ENCODE results near the gene GOLGA8B.
"Not testable (repeated sequence)": the region's sequence is repeated elsewhere in the genome, so short reads cannot be mapped to it uniquely, and the experiment has no call there.

Gene GOLGA8B, protein sequence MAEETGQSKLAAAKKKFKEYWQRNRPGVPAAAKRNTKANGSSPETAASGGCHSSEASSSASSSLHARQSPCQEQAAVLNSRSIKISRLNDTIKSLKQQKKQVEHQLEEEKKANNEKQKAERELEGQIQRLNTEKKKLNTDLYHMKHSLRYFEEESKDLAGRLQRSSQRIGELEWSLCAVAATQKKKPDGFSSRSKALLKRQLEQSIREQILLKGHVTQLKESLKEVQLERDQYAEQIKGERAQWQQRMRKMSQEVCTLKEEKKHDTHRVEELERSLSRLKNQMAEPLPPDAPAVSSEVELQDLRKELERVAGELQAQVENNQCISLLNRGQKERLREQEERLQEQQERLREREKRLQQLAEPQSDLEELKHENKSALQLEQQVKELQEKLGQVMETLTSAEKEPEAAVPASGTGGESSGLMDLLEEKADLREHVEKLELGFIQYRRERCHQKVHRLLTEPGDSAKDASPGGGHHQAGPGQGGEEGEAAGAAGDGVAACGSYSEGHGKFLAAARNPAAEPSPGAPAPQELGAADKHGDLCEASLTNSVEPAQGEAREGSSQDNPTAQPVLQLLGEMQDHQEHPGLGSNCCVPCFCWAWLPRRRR

DNA sequence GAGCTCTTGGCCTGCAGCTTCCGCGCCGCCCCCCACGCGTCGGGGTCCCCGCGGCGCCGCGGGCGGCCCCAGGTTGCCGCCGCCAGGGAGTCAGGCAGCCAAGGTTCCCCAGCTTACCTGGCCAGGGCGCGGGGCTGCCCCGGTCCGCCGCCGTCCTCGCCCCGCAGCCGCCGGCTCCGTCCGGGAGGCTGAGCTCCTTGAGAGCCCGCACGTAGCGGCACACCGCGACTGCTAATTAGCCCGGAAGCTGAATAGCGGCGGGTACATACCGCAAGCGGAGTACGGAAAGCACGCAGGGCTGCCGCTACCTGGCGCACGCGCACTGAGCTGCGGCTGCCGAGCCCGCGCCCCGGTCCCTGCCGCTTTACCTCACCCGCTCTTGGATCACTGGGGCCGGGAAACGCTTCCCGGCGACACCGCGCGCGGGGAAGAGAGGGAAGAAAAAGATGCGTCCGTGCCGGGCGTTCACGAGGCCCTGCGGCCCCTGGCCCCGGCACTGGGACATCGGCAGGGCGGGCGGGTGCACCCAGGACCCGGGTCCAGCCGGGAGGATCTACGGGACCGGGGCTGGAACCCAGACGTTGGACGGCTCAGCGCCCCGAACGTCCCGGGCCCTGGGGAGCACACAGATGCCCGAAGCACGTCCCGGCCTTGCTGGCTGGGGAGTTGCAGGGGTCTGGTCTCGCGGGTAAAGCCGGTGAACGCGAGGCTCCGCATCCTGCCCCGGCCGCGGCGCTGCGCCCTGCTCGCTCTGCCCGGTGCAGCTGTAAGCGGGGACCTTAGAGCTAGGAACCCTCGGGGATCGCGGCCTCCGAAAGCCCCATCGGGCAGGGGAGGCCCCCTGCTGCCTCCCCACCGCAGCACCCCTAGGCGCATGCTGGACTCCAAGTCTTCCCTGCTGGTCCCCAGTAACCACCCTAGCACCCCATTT is at the start of gene GOLGA8B:
Gene GOLGA8B (minus strand): TSS at position 253 of the 931 bp plus-strand sequence. CDS start 47,739 bp downstream, outside the sequence.
- in situ Hi-C loops (cut with HindIII; ENCODE audit: low sequenced_read_pairs), result no loop called here

DNA sequence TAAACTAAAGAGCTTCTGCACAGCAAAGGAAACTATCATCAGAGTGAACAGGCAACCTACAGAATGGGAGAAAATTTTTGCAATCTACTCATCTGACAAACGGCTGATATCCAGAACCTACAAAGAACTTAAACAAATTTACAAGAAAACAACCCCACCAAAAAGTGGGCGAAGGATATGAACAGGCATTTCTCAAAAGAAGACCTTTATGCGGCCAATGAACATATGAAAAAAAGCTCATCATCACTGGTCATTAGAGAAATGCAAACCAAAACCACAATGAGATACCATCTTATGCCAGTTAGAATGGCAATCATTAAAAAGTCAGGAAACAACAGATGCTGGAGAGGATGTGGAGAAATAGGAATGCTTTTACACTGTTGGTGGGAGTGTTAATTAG is 49.7 kb upstream of the GOLGA8B start:
- in situ Hi-C loops (cut with HindIII; ENCODE audit: low sequenced_read_pairs), result not testable (repeated sequence)

DNA sequence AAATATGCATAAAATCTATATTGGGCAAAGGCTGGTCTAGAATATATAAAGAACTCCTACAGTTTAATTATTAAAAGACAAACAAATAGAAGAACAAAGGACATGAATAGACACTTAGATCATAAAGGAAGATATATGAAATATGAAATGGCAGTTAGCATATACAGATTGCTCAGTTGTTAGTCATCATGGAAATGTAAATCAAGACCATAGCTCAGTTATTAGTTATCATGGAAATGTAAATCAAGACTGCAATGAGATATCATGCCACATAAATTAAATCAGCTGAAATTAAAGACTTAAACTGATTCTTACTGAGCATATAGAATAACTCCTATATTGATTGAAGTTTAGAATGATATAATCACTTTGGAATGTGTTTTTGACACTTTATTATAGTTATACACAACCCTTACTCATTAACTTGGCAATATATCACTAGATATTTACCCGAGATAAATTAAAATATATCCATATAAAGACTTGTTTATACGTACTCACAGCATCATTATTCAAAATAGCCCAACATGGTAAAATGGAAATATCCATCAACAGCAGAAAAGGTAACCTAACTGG is 45.2 kb upstream of the GOLGA8B start:
- in situ Hi-C loops (cut with HindIII; ENCODE audit: low sequenced_read_pairs), result no loop called here

DNA sequence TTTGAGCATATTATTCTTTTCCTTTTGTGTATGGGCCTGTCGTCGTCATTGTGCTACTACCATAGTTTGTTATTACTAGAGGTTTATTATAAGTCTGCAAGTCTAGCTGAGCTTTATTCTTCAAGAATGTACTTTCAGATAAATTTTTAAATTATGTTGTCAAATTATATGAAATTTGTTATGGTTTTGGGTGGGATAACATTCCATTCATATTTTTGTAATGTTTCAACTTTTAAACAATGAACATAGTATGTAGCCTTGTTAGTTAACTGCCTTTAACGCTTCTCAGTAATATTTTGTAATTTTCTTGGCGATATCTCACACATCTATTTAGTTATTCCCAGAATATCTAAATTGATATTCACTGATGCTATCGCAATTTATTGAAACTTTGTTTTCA is 41.6 kb upstream of the GOLGA8B start:
- in situ Hi-C loops (cut with HindIII; ENCODE audit: low sequenced_read_pairs), result no loop called here

DNA sequence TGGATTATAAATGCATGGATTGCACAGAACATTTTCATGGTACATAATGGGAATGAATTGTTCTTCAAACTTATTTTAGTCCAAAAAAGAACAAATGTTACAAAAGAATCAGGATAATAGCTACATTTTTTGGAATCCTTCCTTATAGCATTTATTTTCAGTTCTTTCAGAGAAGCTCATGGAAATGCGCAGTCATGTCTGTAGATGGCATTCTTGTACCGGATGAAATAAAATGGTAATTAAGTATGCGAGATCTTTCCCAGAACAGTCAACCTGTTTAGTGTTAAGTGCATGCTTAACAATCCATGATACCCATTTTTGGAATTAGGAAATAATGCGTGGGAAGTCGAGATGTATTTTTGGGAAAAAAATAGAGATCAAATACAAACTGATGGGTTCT is 38.2 kb upstream of the GOLGA8B start:
- in situ Hi-C loops (cut with HindIII; ENCODE audit: low sequenced_read_pairs), result no loop called here

DNA sequence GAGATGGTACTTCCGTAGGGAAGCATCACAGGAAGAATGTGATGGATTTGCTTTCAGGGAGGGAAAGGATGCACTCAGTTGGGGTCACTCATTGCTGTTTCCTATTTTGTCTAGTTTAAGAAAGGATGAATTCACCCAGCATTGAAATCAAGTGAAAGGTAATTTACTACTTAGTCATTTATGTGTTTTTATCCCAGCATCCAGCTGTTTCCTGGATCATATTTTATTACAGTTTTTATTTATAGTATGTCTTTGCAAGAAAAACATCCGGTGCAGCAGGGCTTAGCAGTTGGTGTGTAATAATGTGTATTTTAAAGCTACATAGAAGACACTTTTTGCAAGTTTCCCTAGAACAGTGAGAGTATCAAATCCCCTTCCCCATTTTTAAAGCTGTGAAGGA is 37.4 kb upstream of the GOLGA8B start:
- in situ Hi-C loops (cut with HindIII; ENCODE audit: low sequenced_read_pairs), result no loop called here

DNA sequence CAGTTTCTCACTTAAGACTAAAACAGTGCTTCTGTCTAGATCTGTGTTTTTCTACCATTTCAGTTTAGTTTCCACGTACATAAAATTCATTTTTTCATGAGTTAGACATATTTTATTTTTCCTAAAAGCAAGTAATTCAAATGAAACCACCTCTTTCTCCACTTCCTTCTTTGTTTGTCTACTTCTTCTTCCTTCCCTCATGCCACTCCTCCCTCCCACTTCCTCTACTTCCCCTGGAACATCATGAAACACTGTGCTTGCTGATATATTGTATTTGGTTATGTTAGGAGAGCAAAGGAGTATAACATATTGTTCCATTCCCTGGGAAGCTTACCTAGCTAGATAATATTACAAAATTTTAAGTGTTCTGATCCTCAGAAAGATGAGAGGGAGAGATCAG is 36.7 kb upstream of the GOLGA8B start:
- in situ Hi-C loops (cut with HindIII; ENCODE audit: low sequenced_read_pairs), result no loop called here

DNA sequence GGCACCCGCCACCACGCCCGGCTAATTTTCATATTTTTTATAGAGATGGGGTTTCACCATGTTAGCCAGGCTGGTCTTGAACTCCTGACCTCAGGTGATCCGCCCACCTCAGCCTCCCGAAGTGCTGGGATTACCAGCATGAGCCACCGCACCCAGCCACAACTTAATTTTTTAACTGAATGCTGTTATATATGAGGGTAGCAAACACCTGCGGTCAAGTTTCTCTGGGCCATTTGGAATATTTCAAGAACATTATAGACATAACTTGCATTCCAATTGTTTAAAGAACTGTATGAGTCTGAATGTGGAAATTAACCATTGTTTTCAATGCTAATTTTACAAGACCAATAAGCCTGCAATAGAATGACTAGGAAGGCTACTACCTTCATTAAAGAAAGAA is 35.7 kb upstream of the GOLGA8B start:
- in situ Hi-C loops (cut with HindIII; ENCODE audit: low sequenced_read_pairs), result no loop called here

DNA sequence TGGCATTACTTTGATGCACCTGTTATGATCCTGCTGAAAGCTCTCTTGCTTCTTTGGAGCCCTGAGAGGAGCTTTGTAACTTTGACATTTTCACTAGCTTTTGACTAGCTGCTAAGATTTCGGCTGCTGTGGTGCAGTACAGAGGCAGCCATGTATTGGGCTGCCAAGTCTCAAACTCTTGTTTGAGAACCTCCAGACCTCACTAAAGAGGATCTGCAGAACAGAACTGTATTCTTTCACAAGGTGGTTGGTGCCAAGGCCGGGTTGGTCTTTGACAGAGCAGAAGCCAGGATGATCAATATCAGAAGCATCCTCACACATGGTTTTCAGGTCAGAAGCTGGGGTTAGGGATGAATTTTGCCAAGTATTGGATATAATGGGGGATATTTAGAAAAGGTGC is 34.6 kb upstream of the GOLGA8B start:
- in situ Hi-C loops (cut with HindIII; ENCODE audit: low sequenced_read_pairs), result no loop called here

DNA sequence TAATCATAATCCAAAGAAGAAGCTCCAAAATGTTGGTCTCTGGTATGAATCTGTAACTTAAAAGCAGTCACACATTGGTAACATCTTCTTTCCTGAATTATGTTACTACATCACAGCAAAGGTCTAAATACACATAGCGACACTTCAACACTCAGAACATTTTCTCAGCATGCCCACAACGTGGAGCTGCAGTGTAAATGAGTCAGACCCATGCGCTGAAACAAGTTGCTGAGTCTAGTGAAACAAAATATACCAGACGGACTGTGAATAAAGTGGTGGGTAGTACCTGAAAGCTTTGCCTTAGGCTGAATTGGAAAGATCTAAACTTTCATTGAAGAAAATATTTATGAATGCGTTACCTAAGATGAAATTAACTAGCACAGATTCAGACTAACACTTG is 33.2 kb upstream of the GOLGA8B start:
- in situ Hi-C loops (cut with HindIII; ENCODE audit: low sequenced_read_pairs), result no loop called here

DNA sequence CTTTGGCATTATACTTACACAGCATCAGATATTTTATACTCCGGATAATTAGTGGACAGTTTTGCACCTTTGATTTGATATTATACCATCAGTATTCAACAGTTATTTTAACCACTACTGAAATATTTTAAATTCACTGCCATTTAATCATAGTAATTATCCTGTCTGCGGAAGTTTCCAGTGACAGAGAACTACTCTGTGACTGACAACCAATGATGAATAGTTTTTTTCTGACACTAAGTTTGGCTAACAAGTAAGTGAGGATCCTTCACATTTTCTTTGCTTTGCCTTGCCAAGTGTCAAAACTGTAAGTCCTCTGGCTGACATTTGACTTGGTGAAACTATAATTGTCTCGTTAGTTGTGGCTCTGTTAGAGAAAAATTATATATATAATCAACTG is 30.5 kb upstream of the GOLGA8B start:
- in situ Hi-C loops (cut with HindIII; ENCODE audit: low sequenced_read_pairs), result no loop called here

DNA sequence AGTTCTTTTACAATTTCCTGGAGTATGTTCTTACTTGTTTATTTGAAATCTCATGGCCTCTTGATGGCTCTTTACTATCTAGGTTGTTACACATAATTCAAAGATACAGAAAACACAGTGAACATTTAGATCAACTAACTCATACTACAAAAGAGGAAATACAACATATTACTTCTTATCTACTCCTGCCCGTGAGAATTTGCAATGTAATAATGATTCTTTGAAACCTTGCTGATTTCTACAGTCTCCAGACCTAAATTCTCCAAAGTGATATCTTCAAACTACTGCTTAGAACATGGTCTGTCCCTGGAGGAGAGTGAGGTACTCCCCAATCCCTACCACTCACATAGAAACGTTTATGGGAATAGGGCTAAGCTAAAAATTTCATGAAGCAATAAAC is 29.9 kb upstream of the GOLGA8B start:
- in situ Hi-C loops (cut with HindIII; ENCODE audit: low sequenced_read_pairs), result no loop called here

DNA sequence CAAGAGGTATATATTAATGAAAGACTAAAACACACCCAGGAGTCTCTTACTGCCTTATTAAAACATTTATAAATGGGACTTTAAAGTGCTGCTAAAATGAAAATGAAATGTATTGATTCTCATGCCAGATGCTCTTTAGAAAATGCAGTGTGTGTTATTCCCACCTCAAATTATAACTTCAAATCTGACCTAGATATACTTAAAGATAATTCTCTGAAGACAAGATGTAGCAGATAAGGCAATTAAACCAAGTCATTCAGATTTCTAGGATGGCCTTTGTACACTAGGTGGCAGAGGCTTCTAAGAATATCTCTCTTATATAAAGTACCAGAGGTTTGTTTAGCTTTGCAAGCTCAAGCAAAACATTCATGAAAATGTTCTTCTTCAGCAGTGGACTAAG is 26.9 kb upstream of the GOLGA8B start:
- in situ Hi-C loops (cut with HindIII; ENCODE audit: low sequenced_read_pairs), result no loop called here

DNA sequence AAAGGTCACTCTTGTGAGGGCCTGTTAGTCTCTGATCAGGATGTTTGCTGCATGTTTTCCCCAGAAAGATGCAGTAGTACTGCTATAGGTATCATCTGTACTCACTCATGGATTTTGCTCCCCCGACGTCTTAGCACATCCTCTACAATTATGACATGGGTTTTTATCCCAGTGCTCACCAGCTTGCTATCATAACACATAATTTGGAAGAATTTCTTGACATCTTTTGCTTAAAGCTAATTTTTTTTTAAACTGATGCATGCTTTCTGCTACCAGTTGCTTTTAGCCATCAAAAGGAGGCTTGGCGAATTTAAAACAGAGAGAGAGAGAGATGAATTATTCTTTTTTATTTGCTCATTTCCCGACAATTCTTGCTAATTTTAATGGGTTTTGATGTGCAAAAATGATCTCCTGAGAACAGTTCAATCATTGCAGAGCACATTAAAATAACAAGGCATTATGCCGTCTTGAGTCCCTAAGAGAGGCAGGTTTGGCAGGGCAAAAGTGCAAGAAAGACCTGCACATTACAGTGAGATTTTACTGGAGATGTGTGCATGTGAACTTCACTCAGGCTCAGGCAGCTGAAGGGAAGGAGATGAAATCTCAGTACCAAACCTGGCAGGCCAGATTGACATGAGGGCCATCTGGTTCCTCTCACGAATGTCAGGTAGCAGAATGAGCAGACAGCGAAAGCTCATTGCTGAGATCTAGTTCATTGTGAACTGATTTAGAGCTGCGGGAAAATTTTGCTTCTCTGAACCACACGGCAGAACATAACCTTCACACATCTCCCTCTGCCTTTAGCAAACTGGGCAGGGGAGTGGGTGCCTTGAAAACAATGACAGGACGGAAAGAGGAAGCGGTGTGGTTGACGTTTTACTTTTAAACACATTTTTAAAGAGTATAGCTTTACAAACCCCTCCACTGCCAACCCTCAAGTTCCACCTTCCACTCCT is 25.9 kb upstream of the GOLGA8B start:
- in situ Hi-C loops (cut with HindIII; ENCODE audit: low sequenced_read_pairs), result no loop called here

DNA sequence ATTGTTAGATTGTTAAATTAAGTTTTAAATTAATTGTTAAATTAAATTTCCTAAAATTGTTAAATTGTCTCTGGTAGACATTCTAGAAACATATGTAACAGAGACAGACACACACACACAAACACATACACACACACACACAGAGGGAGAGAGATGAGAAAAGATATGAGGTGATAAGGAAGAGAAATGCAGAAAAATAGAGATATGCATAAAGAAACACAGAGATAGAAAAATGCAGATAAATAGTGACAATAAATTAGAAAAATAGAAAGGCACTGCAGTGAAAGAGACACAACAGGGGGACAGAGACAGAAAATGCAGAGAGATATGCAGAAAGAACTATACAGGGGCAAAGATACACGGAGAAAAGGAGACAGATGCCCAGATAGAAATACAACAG is 25.1 kb upstream of the GOLGA8B start:
- in situ Hi-C loops (cut with HindIII; ENCODE audit: low sequenced_read_pairs), result no loop called here

DNA sequence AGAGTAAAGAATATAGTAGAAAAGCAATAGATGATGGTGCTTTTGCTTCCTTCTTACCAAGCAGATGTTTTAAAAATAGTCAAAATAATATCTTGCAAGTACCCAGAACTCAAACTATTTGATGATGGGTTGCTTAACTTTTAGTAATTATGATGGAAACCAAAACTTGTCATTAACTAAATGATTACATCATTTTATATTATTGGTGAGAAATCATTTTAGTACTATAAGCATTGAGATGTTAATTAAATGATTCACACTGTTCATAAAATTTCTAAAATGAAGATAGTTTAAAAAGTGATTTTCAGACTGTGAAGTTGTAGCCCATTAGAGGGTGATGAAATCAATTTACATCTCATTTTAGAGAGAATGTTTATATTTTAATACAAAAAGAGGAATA is 24.4 kb upstream of the GOLGA8B start:
- in situ Hi-C loops (cut with HindIII; ENCODE audit: low sequenced_read_pairs), result no loop called here

DNA sequence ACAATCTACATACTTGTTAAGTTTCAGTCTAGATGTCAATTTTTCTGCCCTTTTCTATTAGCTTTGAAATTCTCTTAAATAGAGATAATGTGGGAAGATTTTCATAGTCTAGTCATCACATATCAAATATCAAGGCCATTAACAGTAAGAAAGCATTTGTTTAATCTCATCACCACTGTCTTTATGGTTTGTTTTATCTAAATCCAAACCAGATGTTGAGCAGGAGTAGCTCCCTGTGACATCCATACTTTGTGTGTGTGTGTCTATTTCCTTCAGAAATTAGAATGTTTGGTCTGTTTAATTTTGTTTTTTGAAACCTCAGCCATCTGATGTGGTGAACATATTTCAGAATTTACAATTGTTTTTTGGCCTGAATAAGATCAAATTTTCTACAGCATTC is 23.1 kb upstream of the GOLGA8B start:
- in situ Hi-C loops (cut with HindIII; ENCODE audit: low sequenced_read_pairs), result no loop called here

DNA sequence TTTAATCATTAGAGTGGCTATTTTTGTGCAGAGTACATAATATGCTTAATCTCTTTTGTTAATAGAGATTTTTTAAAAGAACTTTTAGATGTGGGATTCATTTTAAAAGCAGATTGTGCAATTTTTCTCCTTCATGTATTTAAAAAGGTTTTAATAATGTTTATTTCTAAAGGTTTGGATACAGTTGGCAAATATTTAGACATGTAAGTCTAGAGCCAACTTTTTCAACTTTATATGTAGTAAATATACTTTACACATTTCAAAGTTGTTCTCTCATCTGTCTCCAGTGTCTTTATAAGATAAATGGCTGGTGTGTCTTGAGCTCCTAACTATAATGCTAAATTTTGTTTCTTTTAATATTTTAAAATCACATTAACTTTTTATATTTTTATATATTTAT is 22.7 kb upstream of the GOLGA8B start:
- in situ Hi-C loops (cut with HindIII; ENCODE audit: low sequenced_read_pairs), result no loop called here

DNA sequence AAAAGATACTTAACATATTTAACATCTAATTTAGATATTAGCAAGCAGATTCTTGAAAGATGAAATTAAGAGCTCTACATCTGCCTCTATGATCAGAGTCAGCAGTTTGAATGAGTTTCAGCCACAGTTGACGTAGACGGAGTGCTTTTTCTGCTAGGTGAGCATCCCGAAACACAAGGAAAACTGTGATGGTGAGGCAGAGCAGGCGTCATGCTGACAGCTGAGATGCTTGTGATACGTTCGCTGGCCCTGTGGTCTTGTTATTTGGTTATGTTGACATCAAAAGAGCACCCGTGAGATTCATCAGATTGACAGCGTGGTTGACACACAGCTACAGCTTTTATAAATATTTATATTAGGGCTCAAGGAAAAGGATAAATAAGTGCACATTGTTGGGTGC is 19.6 kb upstream of the GOLGA8B start:
- in situ Hi-C loops (cut with HindIII; ENCODE audit: low sequenced_read_pairs), result no loop called here

DNA sequence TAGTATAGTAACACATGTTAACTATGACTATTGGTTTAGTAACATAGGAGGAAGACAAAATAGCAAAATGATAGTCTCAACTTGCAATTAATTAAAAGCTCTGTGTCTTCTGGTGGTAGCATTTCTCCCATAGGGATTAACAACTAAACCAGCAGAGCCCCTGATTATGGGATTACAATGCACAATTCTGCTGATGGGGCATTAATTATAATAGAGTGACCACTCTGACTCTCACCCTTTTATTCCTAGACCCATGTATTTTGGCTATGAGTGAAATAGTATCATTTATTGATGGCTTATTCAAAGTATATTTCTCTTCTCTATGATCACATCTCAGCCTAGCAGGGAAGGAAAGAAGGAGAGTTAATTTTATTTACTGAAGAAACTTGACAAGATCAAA is 17.5 kb upstream of the GOLGA8B start:
- in situ Hi-C loops (cut with HindIII; ENCODE audit: low sequenced_read_pairs), result no loop called here
